GM12878 (cell line): Measurements from ENCODE around the gene HNRNPA1. TPM values are rescaled to one million over a fixed set of nuclear protein-coding genes. Genes with fewer than 3 reads are reported as not detected.
"Not testable (repeated sequence)": the region's sequence is repeated elsewhere in the genome, so short reads cannot be mapped to it uniquely, and the experiment has no call there.

ENCODE experiments used
- ATAC-seq: fragments of 200-7000 bp; cut with Tn5 transposase; 3 replicates; pipeline ENCODE4 v1.9.1; 2020; ENCODE audit warnings: mild to moderate bottlenecking, moderate library complexity
- BruUV-seq: library from RNA; stranded (reverse); fragments of 400-500 nt; replicated peaks from 2 replicates; lab custom pipeline; 2021; lab: Mats Ljungman, UMichigan
- CTCF ChIA-PET: fragments of 300-600 bp; sonication (Branson Sonifier 250); formaldehyde crosslinking; extraction: SDS; loops from one replicate; lab custom pipeline; 2021; ENCODE audit warnings: inconsistent platforms; lab: Yijun Ruan, JAX
- POLR2A ChIA-PET: fragments of 350-600 bp; formaldehyde crosslinking; extraction: SDS; loops from one replicate; lab custom pipeline; 2021; ENCODE audit warnings: inconsistent platforms; lab: Charles Lee
- RAD21 ChIA-PET: fragments of 300-600 bp; sonication (Branson Sonifier 250); formaldehyde crosslinking; loops from one replicate; lab custom pipeline; 2023; ENCODE audit warnings: antibody characterized with exemption; ENCODE audit not compliant: unreplicated experiment; lab: Charles Lee
- SMC1A ChIA-PET: fragments of 300-600 bp; sonication (Branson Sonifier 250); formaldehyde crosslinking; loops from one replicate; lab custom pipeline; 2023; ENCODE audit not compliant: unreplicated experiment, uncharacterized antibody; lab: Charles Lee
- DNase-seq: peaks from one replicate; pipeline ENCODE4 v3.0.0-alpha.2; 2011; ENCODE audit warnings: low read depth, low spot score
- FAIRE-seq: peaks from 3 replicates; lab custom pipeline; 2011; peaks lifted over from hg19 to GRCh38; lab: Jason Lieb, UNC
- H2AFZ ChIP-seq: 2 replicates; pipeline ENCODE4 v1.6.0; 2011; ENCODE audit warnings: low read depth, low read length, control low read depth; ENCODE audit not compliant: control insufficient read depth
- H3K27ac ChIP-seq: 2 replicates; pipeline ENCODE4 v1.5.1; 2011; ENCODE audit warnings: control low read depth; ENCODE audit not compliant: control insufficient read depth, insufficient read depth
- H3K27me3 ChIP-seq, 2 experiments: replicated peaks in 1 of 2; 2 replicates each; pipeline versions ENCODE4 v1.6.0 to v1.6.1; 2011; ENCODE audit warnings: low read length in 1 of 2; ENCODE audit not compliant: control insufficient read depth in 2 of 2, insufficient read depth in 2 of 2
- H3K36me3 ChIP-seq, 2 experiments: 2 replicates each; pipeline ENCODE4 v1.5.1; 2011; ENCODE audit warnings: low read length in 1 of 2; ENCODE audit not compliant: control insufficient read depth in 2 of 2, insufficient read depth in 2 of 2
- H3K4me1 ChIP-seq: 2 replicates; pipeline ENCODE4 v1.6.1; 2011; ENCODE audit warnings: mild to moderate bottlenecking, low read length, moderate library complexity, mixed read lengths; ENCODE audit not compliant: control insufficient read depth, insufficient read depth
- H3K4me2 ChIP-seq: 2 replicates; pipeline ENCODE4 v1.6.0; 2011; ENCODE audit warnings: control low read depth; ENCODE audit not compliant: control insufficient read depth, insufficient read depth
- H3K4me3 ChIP-seq: fragments of 200-600 bp; sonication (generic); 2 replicates; pipeline ENCODE4 v1.5.1; 2016
- H3K79me2 ChIP-seq: 2 replicates; pipeline ENCODE4 v1.6.0; 2011; ENCODE audit warnings: low read length; ENCODE audit not compliant: control insufficient read depth, insufficient read depth
- H3K9ac ChIP-seq: 2 replicates; pipeline ENCODE4 v1.8.0; 2011; ENCODE audit warnings: low read length, control low read depth, mixed read lengths; ENCODE audit not compliant: control insufficient read depth, insufficient read depth
- H3K9me3 ChIP-seq: replicated peaks from 3 replicates; pipeline ENCODE4 v1.5.1; 2011; ENCODE audit warnings: mild to moderate bottlenecking, low read length; ENCODE audit not compliant: control insufficient read depth, insufficient read depth
- H4K20me1 ChIP-seq: 2 replicates; pipeline ENCODE4 v1.6.0; 2011; ENCODE audit not compliant: control insufficient read depth, insufficient read depth
- BHLHE40 ChIP-seq, 2 experiments: fragments of 450-650 bp in 1 of 2; IDR thresholded peaks; 2 replicates each; pipeline ENCODE4 v1.6.1; 2011 to 2017; ENCODE audit warnings: low read depth in 2 of 2, borderline replicate concordance in 1 of 2, improper control_type of control experiment in 1 of 2, low read length in 1 of 2, mild to moderate bottlenecking in 1 of 2
- CREB1 ChIP-seq: IDR thresholded peaks from 2 replicates; pipeline ENCODE4 v1.6.1; 2012; ENCODE audit warnings: low read depth, mild to moderate bottlenecking, inconsistent platforms
- NKRF ChIP-seq: fragments of 450-650 bp; conservative IDR thresholded peaks from 2 replicates; pipeline ENCODE4 v1.6.1; 2017; ENCODE audit warnings: mild to moderate bottlenecking, moderate library complexity
- RAD51 ChIP-seq: fragments of 450-650 bp; IDR thresholded peaks from 2 replicates; pipeline ENCODE4 v1.6.1; 2016; ENCODE audit warnings: moderate library complexity, mild to moderate bottlenecking, inconsistent platforms
- SMARCA5 ChIP-seq: fragments of 450-650 bp; IDR thresholded peaks from 2 replicates; pipeline ENCODE4 v1.6.1; 2017; ENCODE audit warnings: mild to moderate bottlenecking
- WRNIP1 ChIP-seq: IDR thresholded peaks from 2 replicates; pipeline ENCODE4 v1.6.1; 2011; ENCODE audit warnings: low read depth, low read length, improper control_type of control experiment, borderline replicate concordance
- YY1 ChIP-seq: IDR thresholded peaks from 2 replicates; pipeline ENCODE4 v1.6.1; 2011; ENCODE audit warnings: low read depth, mild to moderate bottlenecking, low read length
- WGBS: methylation state at CpG from one replicate; pipeline ENCODE4 v1.1.6; 2016; ENCODE audit warnings: low lambda C conversion rate; ENCODE audit not compliant: insufficient replicate concordance, insufficient coverage; ENCODE audit errors: missing lambda C conversion rate; 5-methylcytosine and 5-hydroxymethylcytosine counted together
- in situ Hi-C: fragments of 300-500 bp; cut with MboI; formaldehyde crosslinking; loops from 9 replicates; pipeline ENCODE4 v1.14.3; 2018; ENCODE audit warnings: mixed read lengths
- intact Hi-C: fragments of 100-400 bp; cut with micrococcal nuclease; formaldehyde crosslinking; loops from one replicate; pipeline ENCODE4 v1.14.2; 2022; ENCODE audit not compliant: unreplicated experiment
- polyA plus RNA-seq, 11 experiments: library from polyadenylated mRNA; depleted of rRNA in 4 of 11; unstranded in 6 of 11; stranded (reverse) in 5 of 11; fragments of >200 nt; fragmentation: Nextera tagmentation in 4 of 11; fragmentation: Illumina TruSeq in 1 of 11; extraction: Ambion mirVana in 4 of 11; extraction: Trizol in 1 of 11; gene quantifications; 1 replicate in 1 of 11; 2 replicates in 10 of 11; pipeline versions ENCODE4 v1.2.1 to v1.2.3, GENCODE V29; 2011 to 2016; ENCODE audit warnings: inconsistent platforms in 2 of 11, missing spikeins in 2 of 11, low read depth in 1 of 11
- total RNA-seq, 4 experiments: library from RNA; depleted of rRNA in 3 of 4; stranded (reverse); fragments of >200 nt in 3 of 4; fragmentation: Illumina TruSeq in 1 of 4; extraction: Trizol in 1 of 4; gene quantifications; 2 replicates each; pipeline versions ENCODE4 v1.2.1 to v1.2.3, GENCODE V29; 2013 to 2021

The HNRNPA1 gene
- total and polyA plus RNA-seq, 10 of the 15 experiments (the other 5 are each of a cell fraction or from before 2014, with no cell fraction given): 630 to 2,342 (median 1,407) TPM

GRCh38 chr12:54281261-54281638, 724 bp downstream of the HNRNPA1 start:
- CTCF ChIA-PET: interaction anchor here (0.9 to 3.1 kb wide), 9 partner anchors 12 to 249 kb away, joined by 3 to 29 read pairs (median 20); partner anchors contain the start of genes COPZ1 and HOXC5
- TF ChIP-seq NKRF (peak; percentile 57), RAD51 (peak; percentile 9; the same call in 1 of the 2 replicates), CREB1 (peak; percentile 8; the same call in 1 of the 2 replicates), WRNIP1 (peak; percentile 83; the same call in 1 of the 2 replicates), BHLHE40 (IDR thresholded peaks at IDR 0.05; ENCODE audit: borderline replicate concordance in 1 of 2, low read depth in 2 of 2, low read length in 1 of 2) (peak in 1 of 2 experiments; percentile 7; a peak in 1 of 4 replicates), SMARCA5 (0 out of 2 replicates have a peak, but pooled peaks have one; percentile 12), YY1 (peak; percentile 59; the same call in 1 of the 2 replicates)
- TF ChIP-seq, all 136 proteins: peak for 7; not testable (repeated sequence) for 129
- H3K4me1 ChIP-seq: peaks cover 11% of the 10 kb centered on the region
- peak overlapping the region; percentile 81 for H3K4me3 ChIP-seq
- H3K27ac ChIP-seq: peak overlapping the region; percentile 99
- H3K4me2 ChIP-seq: peak overlapping the region; percentile 93
- ATAC-seq, H3K9me3 ChIP-seq, BruUV-seq, DNase-seq, H3K27me3 ChIP-seq, in situ Hi-C loops, FAIRE-seq, H4K20me1 ChIP-seq, H2AFZ ChIP-seq: not testable (repeated sequence)
- peaks cover 14 to 36% of the 10 kb centered on the region in 2 experiments for H3K36me3 ChIP-seq
- ChIA-PET RAD21 (interaction anchor here (1.5 to 4.2 kb wide), 4 partner anchors 9 to 78 kb away, joined by 3 to 39 read pairs (median 22); no protein-coding TSS in a partner anchor), POLR2A (interaction anchor here (0.7 to 4.4 kb wide), 11 partner anchors 8 to 216 kb away, joined by 3 to 60 read pairs (median 8); partner anchors contain the start of genes COPZ1 and NCKAP1L), SMC1A (interaction anchor here (0.8 to 3.3 kb wide), 8 partner anchors 9 to 78 kb away, joined by 3 to 32 read pairs (median 4); no protein-coding TSS in a partner anchor)
- WGBS: under 1% methylated on average over 10 of the region's 10 CpGs
- intact Hi-C loops: loop anchor here (2.0 kb wide), 1 partner anchor 60 kb away; no protein-coding TSS in a partner anchor
- peak overlapping the region; percentile 100 for H3K9ac ChIP-seq
- H3K79me2 ChIP-seq: peaks cover 83% of the 10 kb centered on the region
